Measurements from ENCODE around the gene MIPOL1. TPM values are rescaled to one million over a fixed set of nuclear protein-coding genes. Genes with fewer than 3 reads are reported as not detected.
"Not testable (repeated sequence)": the region's sequence is repeated elsewhere in the genome, so short reads cannot be mapped to it uniquely, and the experiment has no call there.

MIPOL1 gene
- total RNA-seq, 1 donor, result 14.7 TPM

- H3K4me3 ChIP-seq (ENCODE audit: low read depth, low read length), result no peak overlapping the region
- DNase-seq (ENCODE audit: low read depth), result no peak
- TF ChIP-seq, protein P1, sequence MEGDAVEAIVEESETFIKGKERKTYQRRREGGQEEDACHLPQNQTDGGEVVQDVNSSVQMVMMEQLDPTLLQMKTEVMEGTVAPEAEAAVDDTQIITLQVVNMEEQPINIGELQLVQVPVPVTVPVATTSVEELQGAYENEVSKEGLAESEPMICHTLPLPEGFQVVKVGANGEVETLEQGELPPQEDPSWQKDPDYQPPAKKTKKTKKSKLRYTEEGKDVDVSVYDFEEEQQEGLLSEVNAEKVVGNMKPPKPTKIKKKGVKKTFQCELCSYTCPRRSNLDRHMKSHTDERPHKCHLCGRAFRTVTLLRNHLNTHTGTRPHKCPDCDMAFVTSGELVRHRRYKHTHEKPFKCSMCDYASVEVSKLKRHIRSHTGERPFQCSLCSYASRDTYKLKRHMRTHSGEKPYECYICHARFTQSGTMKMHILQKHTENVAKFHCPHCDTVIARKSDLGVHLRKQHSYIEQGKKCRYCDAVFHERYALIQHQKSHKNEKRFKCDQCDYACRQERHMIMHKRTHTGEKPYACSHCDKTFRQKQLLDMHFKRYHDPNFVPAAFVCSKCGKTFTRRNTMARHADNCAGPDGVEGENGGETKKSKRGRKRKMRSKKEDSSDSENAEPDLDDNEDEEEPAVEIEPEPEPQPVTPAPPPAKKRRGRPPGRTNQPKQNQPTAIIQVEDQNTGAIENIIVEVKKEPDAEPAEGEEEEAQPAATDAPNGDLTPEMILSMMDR (IDR thresholded peaks at IDR 0.05; ENCODE audit: insufficient read depth, low read depth, low read length), result no peak
Measured at GRCh38 chr14:37553935-37554550, 356.3 kb downstream of the MIPOL1 start.

DNA sequence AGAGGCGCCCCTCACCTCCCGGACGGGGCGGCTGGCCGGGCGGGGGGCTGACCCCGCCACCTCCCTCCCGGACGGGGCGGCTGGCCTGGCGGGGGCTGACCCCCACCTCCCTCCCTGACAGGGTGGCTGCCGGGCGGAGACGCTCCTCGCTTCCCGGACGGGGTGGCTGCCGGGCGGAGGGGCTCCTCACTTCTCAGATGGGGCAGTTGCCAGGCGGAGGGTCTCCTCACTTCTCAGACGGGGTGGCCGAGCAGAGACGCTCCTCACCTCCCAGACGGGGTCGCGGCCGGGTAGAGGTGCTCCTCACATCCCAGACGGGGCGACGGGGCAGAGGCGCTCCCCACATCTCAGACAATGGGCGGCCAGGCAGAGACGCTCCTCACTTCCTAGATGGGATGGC lies 357.9 kb downstream of the MIPOL1 start:
- not testable (repeated sequence) for DNase-seq (ENCODE audit: low read depth); H3K4me3 ChIP-seq (ENCODE audit: low read depth, low read length)

GRCh38 chr14:37558740-37559139 lies 361.0 kb downstream of the MIPOL1 start:
- no peak for DNase-seq (ENCODE audit: low read depth)
- TF ChIP-seq, protein P1 (IDR thresholded peaks at IDR 0.05; ENCODE audit: insufficient read depth, low read depth, low read length), result no peak
- H3K4me3 ChIP-seq (ENCODE audit: low read depth, low read length), result no peak overlapping the region

DNA sequence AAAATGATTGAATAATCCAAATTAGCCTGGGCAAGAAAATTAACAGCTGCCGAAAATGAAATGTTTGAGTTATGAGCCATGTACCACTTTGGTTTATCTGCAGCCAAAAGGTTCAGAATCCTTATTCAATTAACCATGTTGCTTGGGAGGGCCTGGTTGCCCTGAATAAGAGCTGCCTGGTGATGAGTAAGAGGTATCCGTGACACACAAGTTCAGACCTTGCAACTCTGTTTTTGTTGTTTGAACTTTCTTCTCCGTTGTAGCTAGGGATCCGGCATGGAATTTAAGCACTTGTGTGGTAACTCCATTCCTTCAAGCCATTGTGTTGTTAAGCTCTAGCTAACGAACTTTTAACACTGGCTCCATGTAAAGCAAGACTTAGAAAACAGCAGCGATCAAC lies 361.6 kb downstream of the MIPOL1 start:
- H3K4me3 ChIP-seq (ENCODE audit: low read depth, low read length), result no peak overlapping the region
- TF ChIP-seq, protein P1 (IDR thresholded peaks at IDR 0.05; ENCODE audit: insufficient read depth, low read depth, low read length), result no peak
- no peak for DNase-seq (ENCODE audit: low read depth)

- H3K4me3 ChIP-seq (ENCODE audit: low read depth, low read length), result no peak overlapping the region
- TF ChIP-seq, protein P1 (IDR thresholded peaks at IDR 0.05; ENCODE audit: insufficient read depth, low read depth, low read length), result no peak
- no peak for DNase-seq (ENCODE audit: low read depth)
Measured at GRCh38 chr14:37563189-37563588, 365.5 kb downstream of the MIPOL1 start.

GRCh38 chr14:37565550-37565949 lies 367.8 kb downstream of the MIPOL1 start:
- DNase-seq (ENCODE audit: low read depth), result no peak
- TF ChIP-seq, protein P1 (IDR thresholded peaks at IDR 0.05; ENCODE audit: insufficient read depth, low read depth, low read length), result peak; percentile 33
- no peak overlapping the region for H3K4me3 ChIP-seq (ENCODE audit: low read depth, low read length)

GRCh38 chr14:37566811-37567371 lies 369.2 kb downstream of the MIPOL1 start:
- no peak overlapping the region for H3K4me3 ChIP-seq (ENCODE audit: low read depth, low read length)
- TF ChIP-seq, protein P1 (IDR thresholded peaks at IDR 0.05; ENCODE audit: insufficient read depth, low read depth, low read length), result no peak
- DNase-seq (ENCODE audit: low read depth), result no peak

All from fibroblast of villous mesenchyme (primary cell).